Neutrophil (primary cell): Measurements from ENCODE around the gene IFITM10.

Experiments used
- H3K27ac ChIP-seq: fragments of 200-600 bp; sonication (generic); 2 replicates; pipeline ENCODE4 v1.5.1; 2016; ENCODE audit warnings: mild to moderate bottlenecking, moderate library complexity
- H3K27me3 ChIP-seq: fragments of 200-600 bp; sonication (generic); 2 replicates; pipeline ENCODE4 v1.6.0; 2016; ENCODE audit warnings: mild to moderate bottlenecking
- H3K36me3 ChIP-seq: fragments of 200-600 bp; sonication (generic); 2 replicates; pipeline ENCODE4 v1.5.1; 2017
- H3K4me1 ChIP-seq, 2 experiments: fragments of 200-600 bp in 1 of 2; sonication (generic) in 1 of 2; 1 replicate in 1 of 2; 2 replicates in 1 of 2; pipeline versions ENCODE4 v1.5.1 to v1.6.1; 2013 to 2016; ENCODE audit warnings: low read depth in 1 of 2, low read length in 1 of 2, mild to moderate bottlenecking in 1 of 2, moderate library complexity in 1 of 2; ENCODE audit not compliant: control insufficient read depth in 1 of 2, insufficient read depth in 1 of 2
- H3K4me3 ChIP-seq, 2 experiments: fragments of 200-600 bp in 1 of 2; sonication (generic) in 1 of 2; 1 replicate in 1 of 2; 2 replicates in 1 of 2; pipeline ENCODE4 v1.5.1; 2013 to 2016; ENCODE audit warnings: low read depth in 1 of 2, low read length in 1 of 2, mild to moderate bottlenecking in 1 of 2, moderate library complexity in 1 of 2
- H3K9me3 ChIP-seq: fragments of 200-600 bp; sonication (generic); 2 replicates; pipeline ENCODE4 v1.5.1; 2016
- CTCF ChIP-seq: fragments of 200-600 bp; sonication (generic); IDR thresholded peaks from 2 replicates; pipeline ENCODE4 v1.5.1; 2016; ENCODE audit warnings: antibody characterized with exemption

The IFITM10 gene

GRCh38 chr11:1696608-1697570 is 53.5 kb downstream of the IFITM10 start, which contains the start of gene KRTAP5-6:
Gene KRTAP5-6, plus strand, starts transcription at chr11:1697195. Its CDS starts 51 bp downstream, at chr11:1697246.
- no peaks in the 10 kb centered on the region for H3K36me3 ChIP-seq
- no peaks in the 10 kb centered on the region for H3K9me3 ChIP-seq
- H3K27me3 ChIP-seq: peaks cover 35% of the 10 kb centered on the region
- no peak within 1 kb of the TSS for H3K27ac ChIP-seq
- H3K4me3 ChIP-seq: no peak within 1 kb of the TSS
- H3K4me1 ChIP-seq: peaks cover 12 to 15% of the 10 kb centered on the region in 2 experiments
- no peak for TF ChIP-seq CTCF

GRCh38 chr11:1695548-1696108 is 54.8 kb downstream of the IFITM10 start:
- Histone ChIP-seq H3K9me3 (no peaks in the 10 kb centered on the region), H3K4me1 (peaks cover 12 to 15% of the 10 kb centered on the region in 2 experiments), H3K27ac (no peak overlapping the region), H3K36me3 (no peaks in the 10 kb centered on the region), H3K27me3 (peaks cover 35% of the 10 kb centered on the region), H3K4me3 (no peak overlapping the region)
- TF ChIP-seq CTCF: no peak

- no peaks in the 10 kb centered on the region for H3K36me3 ChIP-seq
- no peaks in the 10 kb centered on the region for H3K9me3 ChIP-seq
- H3K4me1 ChIP-seq: peaks cover 12 to 15% of the 10 kb centered on the region in 2 experiments
- peaks cover 38% of the 10 kb centered on the region for H3K27me3 ChIP-seq
- no peak for TF ChIP-seq CTCF
- H3K4me3 ChIP-seq: no peak overlapping the region
- H3K27ac ChIP-seq: no peak overlapping the region
Measured at GRCh38 chr11:1694846-1695547, 55.4 kb downstream of the IFITM10 start.

- Histone ChIP-seq H3K4me3 (peak overlapping the region in 1 of 2 experiments; percentile 25), H3K4me1 (peaks cover 12 to 15% of the 10 kb centered on the region in 2 experiments), H3K9me3 (no peaks in the 10 kb centered on the region), H3K27ac (no peak overlapping the region), H3K27me3 (peaks cover 45% of the 10 kb centered on the region), H3K36me3 (no peaks in the 10 kb centered on the region)
- TF ChIP-seq CTCF: peak; percentile 86
Measured at GRCh38 chr11:1694064-1694845, 56.1 kb downstream of the IFITM10 start.
